ENCODE data around the gene FRMD7. TPM values are rescaled to one million over a fixed set of nuclear protein-coding genes. Genes with fewer than 3 reads are reported as not detected.
A peak's percentile ranks its signal among the peaks of the same experiment; 100 is the strongest.

The FRMD7 gene
- total RNA-seq, 2 experiments from 2014 or later, result not detected

GRCh38 chrX:132115792-132116191 lies 12.0 kb downstream of the FRMD7 start:
- CTCF ChIA-PET, result no interaction called here
- Histone ChIP-seq H3K36me3 (ENCODE audit: insufficient read depth, low read length) (no peaks in the 10 kb centered on the region), H3K4me1 (ENCODE audit: insufficient read depth, low read length) (no peaks in the 10 kb centered on the region), H3K4me3 (ENCODE audit: low read length) (no peak overlapping the region), H3K27ac (ENCODE audit: low read depth in 1 of 2, low read length in 2 of 2) (no peak overlapping the region), H3K9me3 (ENCODE audit: control insufficient read depth in 1 of 2, insufficient read depth in 1 of 2, low read length in 2 of 2) (no peaks in the 10 kb centered on the region), H3K27me3 (ENCODE audit: control insufficient read depth in 1 of 2, insufficient read depth in 2 of 2, low read length in 2 of 2) (no peaks in the 10 kb centered on the region)
- H3K36me3 Mint-ChIP-seq (ENCODE audit: low read depth), result no peaks in the 10 kb centered on the region
- no peak for ATAC-seq (ENCODE audit: poor library complexity)
- H3K4me3 Mint-ChIP-seq, result no peak overlapping the region
- H3K4me1 Mint-ChIP-seq (ENCODE audit: low read depth), result no peaks in the 10 kb centered on the region
- DNase-seq, result no peak
- H3K9me3 Mint-ChIP-seq, result no peaks in the 10 kb centered on the region
- intact Hi-C loops (cut with DNase I, micrococcal nuclease), result no loop called here
- POLR2A ChIA-PET, result no interaction called here
- no peaks in the 10 kb centered on the region for H3K27me3 Mint-ChIP-seq
- TF ChIP-seq CTCF (IDR thresholded peaks at IDR 0.05), result no peak
- H3K27ac Mint-ChIP-seq, result no peak overlapping the region

GRCh38 chrX:132114607-132115006 lies 13.2 kb downstream of the FRMD7 start:
- no peaks in the 10 kb centered on the region for H3K27me3 ChIP-seq (ENCODE audit: control insufficient read depth in 1 of 2, insufficient read depth in 2 of 2, low read length in 2 of 2)
- TF ChIP-seq CTCF (IDR thresholded peaks at IDR 0.05), result no peak
- Mint-ChIP-seq H3K27me3 (no peaks in the 10 kb centered on the region), H3K4me3 (no peak overlapping the region), H3K9me3 (no peaks in the 10 kb centered on the region), H3K27ac (no peak overlapping the region), H3K4me1 (ENCODE audit: low read depth) (no peaks in the 10 kb centered on the region), H3K36me3 (ENCODE audit: low read depth) (no peaks in the 10 kb centered on the region)
- H3K27ac ChIP-seq (ENCODE audit: low read depth in 1 of 2, low read length in 2 of 2), result no peak overlapping the region
- intact Hi-C loops (cut with DNase I, micrococcal nuclease), result no loop called here
- H3K9me3 ChIP-seq (ENCODE audit: control insufficient read depth in 1 of 2, insufficient read depth in 1 of 2, low read length in 2 of 2), result no peaks in the 10 kb centered on the region
- H3K4me1 ChIP-seq (ENCODE audit: insufficient read depth, low read length), result no peaks in the 10 kb centered on the region
- no peaks in the 10 kb centered on the region for H3K36me3 ChIP-seq (ENCODE audit: insufficient read depth, low read length)
- ATAC-seq (ENCODE audit: poor library complexity) (no peak), DNase-seq (peak in 1 of 14 experiments; percentile 3)
- H3K4me3 ChIP-seq (ENCODE audit: low read length), result no peak overlapping the region
- ChIA-PET CTCF (no interaction called here), POLR2A (no interaction called here)

GRCh38 chrX:132107291-132107690 lies 20.5 kb downstream of the FRMD7 start:
- Histone ChIP-seq H3K4me1 (ENCODE audit: insufficient read depth, low read length) (no peaks in the 10 kb centered on the region), H3K27me3 (ENCODE audit: control insufficient read depth in 1 of 2, insufficient read depth in 2 of 2, low read length in 2 of 2) (no peaks in the 10 kb centered on the region), H3K36me3 (ENCODE audit: insufficient read depth, low read length) (no peaks in the 10 kb centered on the region), H3K4me3 (ENCODE audit: low read length) (no peak overlapping the region), H3K27ac (ENCODE audit: low read depth in 1 of 2, low read length in 2 of 2) (no peak overlapping the region), H3K9me3 (ENCODE audit: control insufficient read depth in 1 of 2, insufficient read depth in 1 of 2, low read length in 2 of 2) (no peaks in the 10 kb centered on the region)
- ATAC-seq (ENCODE audit: poor library complexity) (no peak), DNase-seq (no peak)
- Mint-ChIP-seq H3K36me3 (ENCODE audit: low read depth) (no peaks in the 10 kb centered on the region), H3K4me3 (no peak overlapping the region), H3K27me3 (no peaks in the 10 kb centered on the region), H3K4me1 (ENCODE audit: low read depth) (no peaks in the 10 kb centered on the region), H3K27ac (no peak overlapping the region), H3K9me3 (no peaks in the 10 kb centered on the region)
- intact Hi-C loops (cut with DNase I, micrococcal nuclease), result no loop called here
- ChIA-PET CTCF (no interaction called here), POLR2A (no interaction called here)
- no peak for TF ChIP-seq CTCF (IDR thresholded peaks at IDR 0.05)
